HEK293T (cell line): ENCODE measurements around the gene CRYL1.

Source experiments
- CTCF ChIA-PET: fragments of 350-600 bp; formaldehyde crosslinking; extraction: SDS; loops from one replicate; lab custom pipeline; 2021; ENCODE audit warnings: antibody characterized with exemption, inconsistent platforms; lab: Yijun Ruan, JAX
- POLR2A ChIA-PET: fragments of 350-600 bp; formaldehyde crosslinking; extraction: SDS; loops from one replicate; lab custom pipeline; 2020; ENCODE audit warnings: antibody characterized with exemption, inconsistent platforms; lab: Yijun Ruan, JAX
- DNase-seq: peaks from one replicate; pipeline ENCODE4 v3.0.0; 2012; ENCODE audit warnings: mixed read lengths; ENCODE audit errors: extremely low spot score
- ARNT ChIP-seq: fragments of 450-650 bp; IDR thresholded peaks from 2 replicates; pipeline ENCODE4 v1.6.1; 2017; ENCODE audit warnings: mild to moderate bottlenecking
- BHLHE40 ChIP-seq: fragments of 450-650 bp; IDR thresholded peaks from 2 replicates; pipeline ENCODE4 v1.6.1; 2016; ENCODE audit warnings: mild to moderate bottlenecking, moderate library complexity, borderline replicate concordance
- CTBP1 ChIP-seq: fragments of 450-650 bp; IDR thresholded peaks from 2 replicates; pipeline ENCODE4 v1.6.1; 2016; ENCODE audit warnings: borderline replicate concordance
- ELF4 ChIP-seq: fragments of 450-650 bp; IDR thresholded peaks from 2 replicates; pipeline ENCODE4 v1.6.1; 2017; ENCODE audit warnings: antibody characterized with exemption
- FOXA1 ChIP-seq: fragments of 450-650 bp; IDR thresholded peaks from 2 replicates; pipeline ENCODE4 v1.6.1; 2016; ENCODE audit warnings: mild to moderate bottlenecking
- FOXK2 ChIP-seq: fragments of 450-650 bp; IDR thresholded peaks from 2 replicates; pipeline ENCODE4 v1.6.1; 2016; ENCODE audit warnings: mild to moderate bottlenecking
- FOXM1 ChIP-seq: fragments of 450-650 bp; IDR thresholded peaks from 2 replicates; pipeline ENCODE4 v1.6.1; 2017; ENCODE audit warnings: mild to moderate bottlenecking, borderline replicate concordance
- HDGF ChIP-seq: fragments of 450-650 bp; IDR thresholded peaks from 2 replicates; pipeline ENCODE4 v1.6.1; 2017; ENCODE audit warnings: antibody characterized with exemption, borderline replicate concordance
- L3MBTL2 ChIP-seq: fragments of 450-650 bp; conservative IDR thresholded peaks from 2 replicates; pipeline ENCODE4 v1.6.1; 2016; ENCODE audit warnings: mild to moderate bottlenecking
- LEF1 ChIP-seq: fragments of 450-650 bp; IDR thresholded peaks from 2 replicates; pipeline ENCODE4 v1.6.1; 2017; ENCODE audit warnings: mild to moderate bottlenecking, borderline replicate concordance
- NFRKB ChIP-seq: fragments of 450-650 bp; IDR thresholded peaks from 2 replicates; pipeline ENCODE4 v1.6.1; 2016; ENCODE audit warnings: mild to moderate bottlenecking, moderate library complexity
- SP1 ChIP-seq: fragments of 450-650 bp; IDR thresholded peaks from 2 replicates; pipeline ENCODE4 v1.6.1; 2017
- SUZ12 ChIP-seq: fragments of 450-650 bp; IDR thresholded peaks from 2 replicates; pipeline ENCODE4 v1.6.1; 2016; ENCODE audit warnings: mild to moderate bottlenecking
- TARDBP ChIP-seq: fragments of 450-650 bp; IDR thresholded peaks from 2 replicates; pipeline ENCODE4 v1.6.1; 2016
- ZNF384 ChIP-seq: fragments of 450-650 bp; IDR thresholded peaks from 2 replicates; pipeline ENCODE4 v1.6.1; 2016
- TF ChIP-seq, protein P1 (sequence below): fragments of 450-650 bp; IDR thresholded peaks from 2 replicates; pipeline ENCODE4 v1.6.1; 2016

The CRYL1 gene

GRCh38 chr13:20494656-20495055 is 31.0 kb downstream of the CRYL1 start:
- TF ChIP-seq SUZ12 (no peak), FOXA1 (no peak), L3MBTL2 (no peak), HDGF (no peak), LEF1 (no peak), ZNF384 (no peak), SP1 (no peak), TARDBP (no peak), BHLHE40 (no peak), NFRKB (no peak), ELF4 (no peak), FOXM1 (no peak)
- TF ChIP-seq, protein P1, sequence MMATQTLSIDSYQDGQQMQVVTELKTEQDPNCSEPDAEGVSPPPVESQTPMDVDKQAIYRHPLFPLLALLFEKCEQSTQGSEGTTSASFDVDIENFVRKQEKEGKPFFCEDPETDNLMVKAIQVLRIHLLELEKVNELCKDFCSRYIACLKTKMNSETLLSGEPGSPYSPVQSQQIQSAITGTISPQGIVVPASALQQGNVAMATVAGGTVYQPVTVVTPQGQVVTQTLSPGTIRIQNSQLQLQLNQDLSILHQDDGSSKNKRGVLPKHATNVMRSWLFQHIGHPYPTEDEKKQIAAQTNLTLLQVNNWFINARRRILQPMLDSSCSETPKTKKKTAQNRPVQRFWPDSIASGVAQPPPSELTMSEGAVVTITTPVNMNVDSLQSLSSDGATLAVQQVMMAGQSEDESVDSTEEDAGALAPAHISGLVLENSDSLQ = no peak
- CTCF ChIA-PET = no interaction called here
- POLR2A ChIA-PET = no interaction called here
- DNase-seq = no peak

DNA sequence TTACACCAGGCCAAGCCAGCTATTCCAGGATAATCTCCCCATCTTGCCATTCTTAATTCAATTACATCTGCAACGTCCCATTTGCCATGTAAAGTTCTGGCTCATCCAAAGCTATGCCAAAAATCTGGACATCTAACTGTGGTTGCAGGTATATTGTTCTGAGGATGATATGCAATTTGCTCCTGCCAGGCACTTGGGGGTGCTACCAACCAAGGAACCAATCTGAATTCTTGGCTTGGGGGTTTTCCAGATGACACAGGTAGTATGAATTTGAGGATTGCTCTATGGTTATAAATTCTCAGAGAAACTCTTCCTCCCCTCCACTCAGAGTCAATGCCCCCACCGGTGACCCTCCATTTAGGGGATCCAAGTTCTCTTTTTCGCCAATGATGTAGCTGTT is 33.0 kb downstream of the CRYL1 start:
- TF ChIP-seq L3MBTL2 (no peak), TARDBP (no peak), FOXM1 (no peak), NFRKB (no peak), ARNT (no peak), FOXK2 (no peak), FOXA1 (no peak), BHLHE40 (no peak), LEF1 (no peak), SUZ12 (no peak), SP1 (no peak), ELF4 (no peak), CTBP1 (no peak), ZNF384 (no peak), HDGF (no peak)
- TF ChIP-seq, protein P1 = no peak
- no peak for DNase-seq
- CTCF ChIA-PET = interaction anchor here (0.7 to 2.1 kb wide), 7 partner anchors 10 to 432 kb away, joined by 3 to 8 read pairs (median 4); no protein-coding TSS in a partner anchor
- POLR2A ChIA-PET = no interaction called here

- TF ChIP-seq LEF1 (no peak), NFRKB (no peak), L3MBTL2 (no peak), CTBP1 (no peak), BHLHE40 (no peak), HDGF (no peak), ARNT (no peak), FOXM1 (no peak), ELF4 (no peak)
- CTCF ChIA-PET = interaction anchor here (0.7 to 2.1 kb wide), 2 partner anchors 14 to 362 kb away, joined by 3 to 4 read pairs; no protein-coding TSS in a partner anchor
- POLR2A ChIA-PET = no interaction called here
- DNase-seq = no peak
Observed at GRCh38 chr13:20491926-20492435, 33.7 kb downstream of the CRYL1 start.

GRCh38 chr13:20489185-20489820 is 36.4 kb downstream of the CRYL1 start:
- POLR2A ChIA-PET = no interaction called here

DNA sequence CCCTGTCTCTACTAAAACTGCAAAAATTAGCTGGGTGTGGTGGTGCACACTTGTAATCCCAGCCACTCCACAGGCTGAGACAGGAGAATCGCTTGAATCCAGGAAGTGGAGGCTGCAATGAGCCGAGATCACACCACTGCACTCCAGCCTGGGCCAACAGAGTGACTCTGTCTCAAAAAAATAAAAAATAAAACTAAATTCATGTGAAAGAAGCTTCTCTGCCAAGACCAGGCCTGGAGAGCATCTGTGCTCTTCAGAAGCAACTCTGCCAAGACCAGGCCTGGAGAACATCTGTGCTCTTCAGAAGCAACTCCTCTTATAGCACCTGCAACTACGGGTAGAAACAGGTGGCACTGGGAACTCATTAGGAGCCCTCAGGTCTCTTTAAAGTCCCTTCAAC is 37.7 kb downstream of the CRYL1 start:
- POLR2A ChIA-PET = no interaction called here
- CTCF ChIA-PET = interaction anchor here (0.9 kb wide), 1 partner anchor 98 kb away, joined by 3 read pairs; no protein-coding TSS in a partner anchor
- no peak for TF ChIP-seq SUZ12
- TF ChIP-seq ZNF384 = no peak
- no peak for TF ChIP-seq FOXA1
- no peak for TF ChIP-seq NFRKB
- TF ChIP-seq FOXK2 = no peak
- no peak for TF ChIP-seq ARNT
- TF ChIP-seq LEF1 = no peak
- TF ChIP-seq FOXM1 = no peak
- TF ChIP-seq CTBP1 = no peak
- TF ChIP-seq ELF4 = no peak
- TF ChIP-seq HDGF = no peak
- DNase-seq = no peak

More at GRCh38 chr13:20489185-20489820, 36.4 kb downstream of the CRYL1 start:
- CTCF ChIA-PET = interaction anchor here (0.7 to 1.4 kb wide), 2 partner anchors 292 to 297 kb away, joined by 3 to 4 read pairs; no protein-coding TSS in a partner anchor
- TF ChIP-seq, protein P1 = peak; percentile 91
- no peak for TF ChIP-seq BHLHE40
- peak; percentile 29 for DNase-seq

GRCh38 chr13:20482787-20483186 is 42.9 kb downstream of the CRYL1 start:
- POLR2A ChIA-PET = interaction anchor here (1.0 kb wide), 1 partner anchor 308 kb away, joined by 3 read pairs; no protein-coding TSS in a partner anchor
- CTCF ChIA-PET = interaction anchor here (1.6 kb wide), 1 partner anchor 10 kb away, joined by 4 read pairs; no protein-coding TSS in a partner anchor
- no peak for DNase-seq
- no peak for TF ChIP-seq CTBP1
- TF ChIP-seq L3MBTL2 = 0 out of 2 replicates have a peak, but pooled peaks have one; percentile 18
